HL-60 (cell line): Measurements from ENCODE around the gene OR2H1.

ENCODE experiments used
- CTCF ChIP-seq: IDR thresholded peaks from one replicate; pipeline ENCODE4 v1.5.1; 2011; ENCODE audit warnings: low read length, control low read depth, inconsistent platforms; ENCODE audit not compliant: insufficient read depth
- GABPA ChIP-seq: IDR thresholded peaks from 2 replicates; pipeline ENCODE4 v1.6.1; 2012; ENCODE audit warnings: low read depth
- POLR2AphosphoS5 ChIP-seq: IDR thresholded peaks from 2 replicates; pipeline ENCODE4 v1.6.1; 2012; ENCODE audit warnings: low read depth

- no peak for TF ChIP-seq CTCF
- no peak for TF ChIP-seq POLR2AphosphoS5
- no peak for TF ChIP-seq GABPA
These were observed 21.8 kb downstream of the OR2H1 start for GRCh38 chr6:29478740-29479139.
